ENCODE results near the gene FCHO1.

Gene FCHO1

GRCh38 chr19:17733127-17733526 lies 18.1 kb upstream of the FCHO1 start:
- DNase-seq (ENCODE audit: low read depth), result no peak

GRCh38 chr19:17734146-17734545 lies 17.1 kb upstream of the FCHO1 start:
- no peak for DNase-seq (ENCODE audit: low read depth)

- DNase-seq (ENCODE audit: low read depth), result no peak
Observed at GRCh38 chr19:17735410-17735809, 15.9 kb upstream of the FCHO1 start.

- no peak for DNase-seq (ENCODE audit: low read depth)
Observed at GRCh38 chr19:17737690-17738153, 13.6 kb upstream of the FCHO1 start.

- no peak for DNase-seq (ENCODE audit: low read depth)
Observed at GRCh38 chr19:17739121-17739875, 12.0 kb upstream of the FCHO1 start.

GRCh38 chr19:17741456-17741855 lies 9.8 kb upstream of the FCHO1 start:
- no peak for DNase-seq (ENCODE audit: low read depth)

- no peak for DNase-seq (ENCODE audit: low read depth)
Observed at GRCh38 chr19:17743874-17744580, 7.2 kb upstream of the FCHO1 start.

- DNase-seq (ENCODE audit: low read depth), result peak; percentile 52
Observed at GRCh38 chr19:17747205-17748098, 3.8 kb upstream of the FCHO1 start.

GRCh38 chr19:17748884-17749638 lies 2.2 kb upstream of the FCHO1 start:
- no peak for DNase-seq (ENCODE audit: low read depth)

GRCh38 chr19:17749912-17750317 lies 1.4 kb upstream of the FCHO1 start:
- no peak for DNase-seq (ENCODE audit: low read depth)

GRCh38 chr19:17751912-17752273 lies 616 bp downstream of the FCHO1 start:
- no peak for DNase-seq (ENCODE audit: low read depth)

- no peak for DNase-seq (ENCODE audit: low read depth)
Observed at GRCh38 chr19:17752865-17753639, 1.8 kb downstream of the FCHO1 start.

GRCh38 chr19:17753976-17754375 lies 2.7 kb downstream of the FCHO1 start:
- no peak for DNase-seq (ENCODE audit: low read depth)

GRCh38 chr19:17754634-17755442 lies 3.6 kb downstream of the FCHO1 start:
- no peak for DNase-seq (ENCODE audit: low read depth)

- DNase-seq (ENCODE audit: low read depth), result no peak
Observed at GRCh38 chr19:17755443-17755890, 4.2 kb downstream of the FCHO1 start.

- no peak for DNase-seq (ENCODE audit: low read depth)
Observed at GRCh38 chr19:17755977-17756670, 4.8 kb downstream of the FCHO1 start.

GRCh38 chr19:17757125-17757524 lies 5.8 kb downstream of the FCHO1 start:
- no peak for DNase-seq (ENCODE audit: low read depth)

- no peak for DNase-seq (ENCODE audit: low read depth)
Observed at GRCh38 chr19:17758515-17758914, 7.2 kb downstream of the FCHO1 start.

GRCh38 chr19:17761148-17761547 lies 9.9 kb downstream of the FCHO1 start:
- DNase-seq (ENCODE audit: low read depth), result no peak
